GM21360 (cell line): ENCODE data around the gene SLC16A8.
"Not testable (repeated sequence)": the region's sequence is repeated elsewhere in the genome, so short reads cannot be mapped to it uniquely, and the experiment has no call there.

Experiments
- ATAC-seq: cut with Tn5 transposase; IDR thresholded peaks from one replicate; pipeline ENCODE4 v1.9.1; 2021; ENCODE audit warnings: mild to moderate bottlenecking, moderate library complexity; ENCODE audit not compliant: unreplicated experiment

Gene SLC16A8, protein sequence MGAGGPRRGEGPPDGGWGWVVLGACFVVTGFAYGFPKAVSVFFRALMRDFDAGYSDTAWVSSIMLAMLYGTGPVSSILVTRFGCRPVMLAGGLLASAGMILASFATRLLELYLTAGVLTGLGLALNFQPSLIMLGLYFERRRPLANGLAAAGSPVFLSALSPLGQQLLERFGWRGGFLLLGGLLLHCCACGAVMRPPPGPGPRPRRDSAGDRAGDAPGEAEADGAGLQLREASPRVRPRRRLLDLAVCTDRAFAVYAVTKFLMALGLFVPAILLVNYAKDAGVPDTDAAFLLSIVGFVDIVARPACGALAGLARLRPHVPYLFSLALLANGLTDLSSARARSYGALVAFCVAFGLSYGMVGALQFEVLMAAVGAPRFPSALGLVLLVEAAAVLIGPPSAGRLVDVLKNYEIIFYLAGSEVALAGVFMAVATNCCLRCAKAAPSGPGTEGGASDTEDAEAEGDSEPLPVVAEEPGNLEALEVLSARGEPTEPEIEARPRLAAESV

DNA sequence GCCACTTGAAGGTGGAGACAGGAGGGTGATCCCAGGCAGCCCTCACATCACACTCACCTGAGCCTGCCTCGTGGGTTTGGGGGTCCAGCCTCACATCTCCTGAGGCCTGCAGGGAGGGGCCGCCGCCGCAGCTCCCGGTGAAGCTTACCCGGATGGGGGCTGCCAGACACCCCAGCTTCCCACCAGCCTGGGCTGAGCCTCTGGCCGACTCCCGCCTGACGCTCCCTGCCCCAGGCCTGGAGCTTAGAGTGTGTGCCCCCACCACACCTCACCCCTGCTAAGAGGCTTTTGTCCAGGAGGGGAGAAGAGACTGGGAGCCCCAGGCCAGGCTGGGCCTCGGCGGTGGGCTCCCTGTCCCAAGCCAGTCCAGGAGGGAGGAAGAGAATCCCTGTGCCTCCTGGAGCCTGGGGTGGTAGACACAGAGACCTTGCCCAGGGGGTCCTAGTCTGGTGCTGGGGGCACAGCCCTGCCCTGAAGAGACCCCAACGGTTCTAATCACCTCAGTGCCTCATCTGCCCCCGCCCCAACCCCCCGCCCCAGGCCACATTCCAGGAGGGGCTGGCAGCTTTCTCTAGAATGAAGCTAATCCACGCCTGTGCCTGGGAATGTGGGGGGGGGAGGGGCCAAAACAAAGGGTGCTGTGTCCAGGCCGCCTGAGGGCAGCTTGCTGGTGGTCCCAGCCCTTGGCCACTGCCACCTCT is at the start of gene SLC16A8:
Gene SLC16A8, minus strand, starts transcription at position 254 of the 701 bp plus-strand sequence. CDS start 1,311 bp downstream, outside the sequence.
- ATAC-seq = no peak

DNA sequence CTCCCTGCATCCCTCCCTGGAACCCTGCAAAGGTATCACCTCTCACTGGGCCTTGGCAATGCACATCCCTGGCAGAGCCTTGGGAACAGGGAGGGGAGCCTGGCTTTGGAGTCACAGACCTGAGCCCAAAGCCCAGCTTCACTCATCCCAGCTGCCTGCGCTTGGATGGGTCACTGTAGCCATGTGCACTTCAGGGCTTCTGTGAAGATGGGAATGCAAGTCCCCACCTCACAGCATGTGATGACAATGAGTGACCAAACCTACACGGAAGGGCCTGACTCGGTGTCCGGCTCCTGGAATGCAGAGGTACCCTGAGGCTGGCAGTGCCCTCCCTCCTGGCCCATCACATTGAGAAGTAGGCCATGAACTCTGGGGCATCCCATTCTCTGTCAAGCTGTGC is 49.3 kb upstream of the SLC16A8 start:
- ATAC-seq = no peak

- ATAC-seq = no peak
Observed at GRCh38 chr22:38132794-38133193, 48.8 kb upstream of the SLC16A8 start.

- ATAC-seq = no peak
Observed at GRCh38 chr22:38132136-38132535, 48.2 kb upstream of the SLC16A8 start.

- ATAC-seq = no peak
Observed at GRCh38 chr22:38131399-38131798, 47.4 kb upstream of the SLC16A8 start.

GRCh38 chr22:38129856-38130255 is 45.9 kb upstream of the SLC16A8 start:
- ATAC-seq = no peak

GRCh38 chr22:38129021-38129420 is 45.0 kb upstream of the SLC16A8 start:
- no peak for ATAC-seq

- ATAC-seq = no peak
Observed at GRCh38 chr22:38127869-38128268, 43.9 kb upstream of the SLC16A8 start.

DNA sequence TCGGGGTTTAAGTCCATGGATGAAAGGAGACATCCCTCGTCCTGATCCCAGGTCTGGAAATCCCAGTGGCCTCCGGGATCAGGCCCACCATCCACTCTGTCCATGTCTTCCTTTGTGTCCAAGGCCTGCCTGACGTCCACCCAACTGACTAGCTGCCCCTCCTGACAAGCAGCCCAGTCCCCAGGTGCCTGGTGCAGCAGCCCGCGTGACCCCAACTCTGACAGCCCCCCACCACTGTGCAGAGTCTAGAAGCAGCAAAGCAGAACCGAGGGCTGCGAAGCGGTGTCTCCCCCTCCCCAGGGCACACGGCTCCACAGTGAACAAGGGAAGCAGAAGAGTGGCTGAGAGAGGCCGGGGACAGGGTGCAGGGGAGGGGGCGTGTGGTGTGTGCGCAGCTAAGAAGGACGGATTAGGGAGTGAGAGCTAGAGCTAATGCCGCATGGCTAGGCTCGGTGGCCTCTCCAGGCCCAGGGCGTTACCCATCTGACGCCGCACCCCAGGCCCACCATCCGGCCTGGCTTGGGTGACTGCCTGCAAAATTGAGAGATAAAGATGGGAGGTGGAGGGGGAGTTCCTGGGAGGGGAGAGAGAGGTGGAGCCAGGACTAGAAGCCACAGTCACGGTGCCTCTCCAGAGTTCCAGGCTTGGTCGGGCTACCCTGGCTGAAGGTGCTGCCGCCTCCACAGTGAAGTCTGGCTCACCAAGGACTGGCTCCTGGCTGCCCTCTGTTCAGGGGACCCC is 43.1 kb upstream of the SLC16A8 start:
- ATAC-seq = no peak

GRCh38 chr22:38125751-38126201 is 41.8 kb upstream of the SLC16A8 start:
- ATAC-seq = no peak

GRCh38 chr22:38125038-38125610 is 41.1 kb upstream of the SLC16A8 start:
- ATAC-seq = no peak

- ATAC-seq = no peak
Observed at GRCh38 chr22:38124236-38124974, 40.4 kb upstream of the SLC16A8 start.

GRCh38 chr22:38122616-38123015 is 38.6 kb upstream of the SLC16A8 start:
- no peak for ATAC-seq

GRCh38 chr22:38120359-38121110 is 36.6 kb upstream of the SLC16A8 start:
- no peak for ATAC-seq

DNA sequence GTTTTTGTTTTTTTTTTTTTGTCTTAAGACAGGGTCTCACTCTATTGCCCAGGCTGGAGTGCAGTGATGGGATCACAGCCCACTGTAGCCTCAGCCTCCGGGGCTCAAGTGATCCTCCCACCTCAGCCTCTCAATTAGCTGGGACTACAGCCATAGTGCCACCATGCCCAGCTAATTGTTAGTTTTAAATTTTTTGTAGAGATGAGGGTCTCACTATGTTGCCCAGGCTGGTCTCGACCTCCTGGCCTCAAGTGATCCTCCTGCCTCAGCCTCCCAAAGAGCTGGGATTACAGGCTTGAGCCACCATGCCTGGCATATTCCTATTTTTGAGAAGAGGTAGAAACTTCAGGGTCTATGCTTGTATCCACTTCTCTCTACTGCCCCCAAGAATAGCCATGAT is 34.8 kb upstream of the SLC16A8 start:
- ATAC-seq = not testable (repeated sequence)

GRCh38 chr22:38118182-38118581 is 34.2 kb upstream of the SLC16A8 start:
- no peak for ATAC-seq

- ATAC-seq = not testable (repeated sequence)
Observed at GRCh38 chr22:38117556-38117955, 33.6 kb upstream of the SLC16A8 start.

GRCh38 chr22:38115423-38116205 is 31.6 kb upstream of the SLC16A8 start:
- no peak for ATAC-seq
